Osteoblast (primary cell): Measurements from ENCODE around the gene CDX1. TPM values are rescaled to one million over a fixed set of nuclear protein-coding genes. Genes with fewer than 3 reads are reported as not detected.

Experiments
- DNase-seq: peaks from one replicate; pipeline ENCODE4 v3.0.0; 2011; ENCODE audit warnings: low spot score, mixed read lengths; ENCODE audit not compliant: insufficient read length; ENCODE audit errors: missing footprints
- H2AFZ ChIP-seq: 2 replicates; pipeline ENCODE4 v1.6.0; 2011; ENCODE audit warnings: mild to moderate bottlenecking, low read length
- H3K27ac ChIP-seq: 2 replicates; pipeline ENCODE4 v1.5.1; 2011; ENCODE audit warnings: mild to moderate bottlenecking, low read depth, low read length, moderate library complexity
- H3K27me3 ChIP-seq: 2 replicates; pipeline ENCODE4 v1.6.0; 2012; ENCODE audit warnings: mild to moderate bottlenecking, control low read depth, inconsistent platforms, low read length, moderate library complexity; ENCODE audit not compliant: insufficient read depth
- H3K36me3 ChIP-seq: 2 replicates; pipeline ENCODE4 v1.5.1; 2011; ENCODE audit warnings: mild to moderate bottlenecking, low read length, control low read depth, moderate library complexity; ENCODE audit not compliant: insufficient read depth
- H3K4me1 ChIP-seq: 2 replicates; pipeline ENCODE4 v1.5.1; 2011; ENCODE audit warnings: mild to moderate bottlenecking, low read length, control low read depth, moderate library complexity; ENCODE audit not compliant: insufficient read depth
- H3K4me2 ChIP-seq: 2 replicates; pipeline ENCODE4 v1.6.0; 2011; ENCODE audit warnings: mild to moderate bottlenecking, low read length; ENCODE audit not compliant: insufficient read depth
- H3K4me3 ChIP-seq: fragments of 200-600 bp; sonication (generic); 3 replicates; pipeline ENCODE4 v1.5.1; 2012; ENCODE audit warnings: mild to moderate bottlenecking, low read length, inconsistent platforms; ENCODE audit not compliant: insufficient read depth
- H3K79me2 ChIP-seq: 2 replicates; pipeline ENCODE4 v1.6.0; 2012; ENCODE audit warnings: mild to moderate bottlenecking, low read length, control low read depth, inconsistent platforms; ENCODE audit not compliant: insufficient read depth
- H3K9me3 ChIP-seq: 2 replicates; pipeline ENCODE4 v1.5.1; 2011; ENCODE audit warnings: low read depth, low read length, control low read depth
- H4K20me1 ChIP-seq: 2 replicates; pipeline ENCODE4 v1.6.0; 2012; ENCODE audit warnings: mild to moderate bottlenecking, low read length, control low read depth; ENCODE audit not compliant: insufficient read depth
- CTCF ChIP-seq: IDR thresholded peaks from 2 replicates; pipeline ENCODE4 v1.5.1; 2011; ENCODE audit warnings: mild to moderate bottlenecking, low read depth, low read length, moderate library complexity; ENCODE audit errors: extremely low read depth
- total RNA-seq: library from RNA; depleted of rRNA; stranded (reverse); fragments of >200 nt; gene quantifications from 2 replicates; pipeline ENCODE4 v1.2.3, GENCODE V29; 2012

Gene CDX1
- total RNA-seq, 1 donor, result 0.36 TPM

GRCh38 chr5:150146862-150147601, 19.5 kb upstream of the CDX1 start:
- H3K36me3 ChIP-seq, result peaks cover 41% of the 10 kb centered on the region
- TF ChIP-seq CTCF, result no peak
- H3K4me1 ChIP-seq, result peaks cover 79% of the 10 kb centered on the region
- no peaks in the 10 kb centered on the region for H3K27me3 ChIP-seq
- peak overlapping the region; percentile 12 for H3K4me2 ChIP-seq
- H3K9me3 ChIP-seq, result no peaks in the 10 kb centered on the region
- H3K79me2 ChIP-seq, result peaks cover 78% of the 10 kb centered on the region
- H4K20me1 ChIP-seq, result peaks cover 20% of the 10 kb centered on the region
- no peak overlapping the region for H2AFZ ChIP-seq
- peak overlapping the region; percentile 95 for H3K27ac ChIP-seq
- no peak overlapping the region for H3K4me3 ChIP-seq
- DNase-seq, result no peak

DNA sequence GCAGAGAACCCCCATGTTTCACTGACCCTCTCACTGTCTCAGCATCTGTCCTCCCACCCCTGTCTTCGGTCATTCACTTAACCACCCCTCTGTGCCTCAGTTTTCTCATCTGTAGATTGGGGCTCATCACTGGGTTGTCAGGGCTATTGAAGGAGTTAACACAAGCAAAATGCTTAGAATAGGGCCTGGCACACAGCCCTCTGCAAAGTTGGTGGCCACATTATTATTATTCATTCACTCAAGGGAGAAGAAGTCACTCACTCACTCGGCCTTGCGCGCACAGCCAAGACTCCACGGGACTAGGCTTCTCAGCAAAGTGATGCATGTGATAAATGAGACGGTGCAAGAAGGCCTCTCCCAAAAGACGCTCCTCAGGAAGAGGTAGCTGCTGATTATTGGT, 18.9 kb upstream of the CDX1 start:
- H3K79me2 ChIP-seq, result peaks cover 81% of the 10 kb centered on the region
- H4K20me1 ChIP-seq, result peaks cover 26% of the 10 kb centered on the region
- peak overlapping the region; percentile 33 for H3K4me2 ChIP-seq
- DNase-seq, result no peak
- H3K27ac ChIP-seq, result peak overlapping the region; percentile 95
- peaks cover 41% of the 10 kb centered on the region for H3K36me3 ChIP-seq
- H2AFZ ChIP-seq, result no peak overlapping the region
- no peak overlapping the region for H3K4me3 ChIP-seq
- no peaks in the 10 kb centered on the region for H3K9me3 ChIP-seq
- no peak for TF ChIP-seq CTCF
- H3K27me3 ChIP-seq, result no peaks in the 10 kb centered on the region
- peaks cover 79% of the 10 kb centered on the region for H3K4me1 ChIP-seq

DNA sequence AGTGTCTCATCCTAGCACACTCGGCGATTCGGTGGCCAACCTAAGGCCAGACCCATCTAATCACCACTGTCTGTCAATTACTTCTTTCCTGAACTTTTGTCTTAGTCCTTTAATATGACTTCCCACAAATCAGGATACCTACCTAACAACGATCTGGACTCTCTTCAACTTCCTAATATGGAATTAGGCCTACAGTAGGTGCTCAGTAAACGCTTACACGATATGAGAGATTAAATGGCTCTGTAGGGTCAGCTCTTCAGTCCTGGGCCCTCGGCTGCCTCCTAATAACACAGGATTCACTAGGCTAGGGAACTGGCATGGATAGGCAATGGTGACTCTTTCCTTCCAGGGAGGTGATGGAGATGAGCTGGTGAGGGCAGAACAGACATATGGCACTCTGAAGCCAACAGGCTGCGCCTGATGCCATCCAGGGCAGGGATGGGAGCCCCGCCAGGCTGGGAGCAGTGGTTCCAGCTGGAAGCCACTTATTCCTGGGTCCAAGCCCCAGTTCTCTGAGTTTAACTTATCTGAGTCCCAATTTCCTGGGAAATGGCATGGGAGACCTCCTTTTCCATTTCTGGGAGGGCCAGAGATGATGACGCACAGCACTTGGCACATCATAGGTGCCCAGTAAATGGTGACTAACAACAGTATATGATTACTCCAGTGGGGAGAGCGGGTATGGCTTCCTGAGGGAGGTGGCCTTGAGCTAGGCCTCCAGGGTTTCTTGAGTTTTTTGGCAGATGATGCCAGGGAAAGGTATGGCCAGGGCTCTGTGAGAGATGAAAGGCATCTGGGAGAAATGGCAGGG, 18.3 kb upstream of the CDX1 start:
- TF ChIP-seq CTCF, result peak; percentile 5
- Histone ChIP-seq H3K4me3 (no peak overlapping the region), H3K4me1 (peaks cover 79% of the 10 kb centered on the region), H2AFZ (no peak overlapping the region), H3K36me3 (peaks cover 46% of the 10 kb centered on the region), H3K9me3 (no peaks in the 10 kb centered on the region), H3K4me2 (peak overlapping the region; percentile 39), H3K27ac (peak overlapping the region; percentile 95), H4K20me1 (peaks cover 32% of the 10 kb centered on the region), H3K79me2 (peaks cover 88% of the 10 kb centered on the region), H3K27me3 (no peaks in the 10 kb centered on the region)
- peak; percentile 92 for DNase-seq

- H2AFZ ChIP-seq, result no peak overlapping the region
- H3K27me3 ChIP-seq, result no peaks in the 10 kb centered on the region
- TF ChIP-seq CTCF, result no peak
- H3K36me3 ChIP-seq, result peaks cover 54% of the 10 kb centered on the region
- H3K4me1 ChIP-seq, result peaks cover 76% of the 10 kb centered on the region
- H3K9me3 ChIP-seq, result no peaks in the 10 kb centered on the region
- no peak overlapping the region for H3K4me2 ChIP-seq
- H3K4me3 ChIP-seq, result no peak overlapping the region
- H3K27ac ChIP-seq, result peak overlapping the region; percentile 95
- no peak for DNase-seq
- H3K79me2 ChIP-seq, result peaks cover 98% of the 10 kb centered on the region
- peaks cover 41% of the 10 kb centered on the region for H4K20me1 ChIP-seq
Measured at GRCh38 chr5:150149618-150150017, 17.0 kb upstream of the CDX1 start.
